Activated CD4-positive, alpha-beta T cell treated with anti-CD3 and anti-CD28 coated beads, Interleukin-2, amount 50 U/mL, for 1 hour (primary cell): Measurements from ENCODE around the gene SANBR.

Experiments used
- DNase-seq: peaks from one replicate; pipeline ENCODE4 v3.0.0-alpha.2; 2020

SANBR gene

GRCh38 chr2:61090386-61090921, 24.8 kb downstream of the SANBR start:
- DNase-seq, result no peak

- DNase-seq, result no peak
These were observed 25.8 kb downstream of the SANBR start for GRCh38 chr2:61091485-61091884.

- DNase-seq, result no peak
These were observed 30.8 kb downstream of the SANBR start for GRCh38 chr2:61096438-61096837.

- DNase-seq, result no peak
These were observed 35.1 kb downstream of the SANBR start for GRCh38 chr2:61100801-61101200.

DNA sequence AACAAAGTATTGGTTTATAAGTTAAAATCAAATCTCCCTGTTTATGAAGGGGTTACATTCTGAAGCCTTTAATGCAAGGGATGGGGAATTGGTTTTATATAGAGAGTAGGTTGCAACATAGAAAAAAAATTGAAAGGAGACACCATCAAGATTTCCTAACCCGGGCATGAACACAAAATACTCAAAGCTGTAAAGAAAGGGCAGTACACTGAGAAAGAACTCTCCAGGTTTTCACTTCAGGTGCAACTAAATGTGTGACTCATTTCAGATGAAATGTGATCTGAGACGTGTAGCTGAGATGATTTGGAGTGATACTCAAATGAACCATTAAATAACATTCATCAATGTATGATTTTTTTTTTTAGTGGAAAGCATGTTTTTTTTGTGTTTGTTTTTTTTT, 43.6 kb downstream of the SANBR start:
- DNase-seq, result no peak

GRCh38 chr2:61111708-61112107, 46.0 kb downstream of the SANBR start:
- no peak for DNase-seq

- no peak for DNase-seq
These were observed 48.5 kb downstream of the SANBR start for GRCh38 chr2:61114147-61114546.
